HepG2 (cell line): ENCODE measurements around the gene RHOXF2. TPM values are rescaled to one million over a fixed set of nuclear protein-coding genes. Genes with fewer than 3 reads are reported as not detected.
"Not testable (repeated sequence)": the region's sequence is repeated elsewhere in the genome, so short reads cannot be mapped to it uniquely, and the experiment has no call there.

Experiments
- ATAC-seq: fragments of 200-7000 bp; cut with Tn5 transposase; 3 replicates; pipeline ENCODE4 v1.9.1; 2020; ENCODE audit warnings: mild to moderate bottlenecking, moderate library complexity
- BruUV-seq: library from RNA; stranded (reverse); fragments of 400-500 nt; replicated peaks from 2 replicates; lab custom pipeline; 2021; lab: Mats Ljungman, UMichigan
- CTCF ChIA-PET: fragments of 300-600 bp; formaldehyde crosslinking; extraction: SDS; loops from one replicate; lab custom pipeline; 2021; ENCODE audit warnings: low total read pairs, inconsistent platforms, low intra/inter-chr PET ratio; lab: Yijun Ruan, JAX
- POLR2A ChIA-PET: fragments of 350-600 bp; sonication (Branson Sonifier 250); formaldehyde crosslinking; loops from one replicate; lab custom pipeline; 2020; ENCODE audit warnings: antibody characterized with exemption, inconsistent platforms; lab: Yijun Ruan, JAX
- DNase-seq: peaks from one replicate; pipeline ENCODE4 v3.0.0-alpha.2; 2015; ENCODE audit warnings: low spot score
- FAIRE-seq: peaks from 3 replicates; lab custom pipeline; 2011; peaks lifted over from hg19 to GRCh38; lab: Jason Lieb, UNC
- H2AFZ ChIP-seq: one replicate; pipeline ENCODE4 v1.6.1; 2011; ENCODE audit warnings: low read length, inconsistent platforms
- H3K27ac ChIP-seq: fragments of 300-600 bp; 3 replicates; pipeline ENCODE4 v1.8.0; 2011; ENCODE audit warnings: mixed run types, mild to moderate bottlenecking, mixed read lengths, low read length, inconsistent platforms; ENCODE audit not compliant: insufficient read depth; ENCODE audit errors: extremely low read length
- H3K27me3 ChIP-seq, 2 experiments: fragments of 200-600 bp in 1 of 2; 2 replicates in 1 of 2; 3 replicates in 1 of 2; pipeline versions ENCODE4 v1.6.0 to v1.8.0; 2011; ENCODE audit warnings: low read length in 2 of 2, mild to moderate bottlenecking in 2 of 2, moderate library complexity in 2 of 2, inconsistent platforms in 1 of 2; ENCODE audit not compliant: insufficient read depth in 2 of 2, control insufficient read depth in 1 of 2
- H3K36me3 ChIP-seq, 2 experiments: fragments of 200-600 bp in 1 of 2; replicated peaks in 1 of 2; 2 replicates in 1 of 2; 3 replicates in 1 of 2; pipeline versions ENCODE4 v1.5.1 to v1.8.0; 2011; ENCODE audit warnings: low read length in 2 of 2, inconsistent platforms in 1 of 2; ENCODE audit not compliant: insufficient read depth in 2 of 2, control insufficient read depth in 1 of 2
- H3K4me1 ChIP-seq: 2 replicates; pipeline ENCODE4 v1.5.1; 2012; ENCODE audit warnings: low read length, inconsistent platforms; ENCODE audit not compliant: insufficient read depth
- H3K4me2 ChIP-seq: 2 replicates; pipeline ENCODE4 v1.6.0; 2011; ENCODE audit warnings: low read depth, low read length, inconsistent platforms
- H3K4me3 ChIP-seq, 3 experiments: fragments of 200-600 bp in 1 of 3; sonication (generic), shearing (Covaris generic) in 1 of 3; replicated peaks in 1 of 3; 2 replicates each; pipeline ENCODE4 v1.5.1; 2011 to 2016; ENCODE audit warnings: low read length in 3 of 3, inconsistent platforms in 2 of 3, low read depth in 2 of 3, mild to moderate bottlenecking in 2 of 3, control low read depth in 1 of 3, mixed read lengths in 1 of 3; ENCODE audit not compliant: insufficient read depth in 1 of 3
- H3K79me2 ChIP-seq: one replicate; pipeline ENCODE4 v1.6.1; 2011; ENCODE audit warnings: low read length, inconsistent platforms; ENCODE audit not compliant: insufficient read depth
- H3K9ac ChIP-seq: 2 replicates; pipeline ENCODE4 v1.6.0; 2011; ENCODE audit warnings: mild to moderate bottlenecking, low read depth, low read length, inconsistent platforms; ENCODE audit not compliant: insufficient read depth
- H3K9me3 ChIP-seq: 2 replicates; pipeline ENCODE4 v1.5.1; 2012; ENCODE audit warnings: mild to moderate bottlenecking, low read length
- H4K20me1 ChIP-seq: 2 replicates; pipeline ENCODE4 v1.6.0; 2011; ENCODE audit warnings: inconsistent platforms, mild to moderate bottlenecking, low read length, moderate library complexity; ENCODE audit not compliant: insufficient read depth
- BCLAF1 ChIP-seq: fragments of 450-650 bp; IDR thresholded peaks from 2 replicates; pipeline ENCODE4 v1.6.1; 2017; ENCODE audit warnings: mild to moderate bottlenecking
- CREB1 ChIP-seq, 2 experiments: fragments of 450-650 bp in 1 of 2; IDR thresholded peaks; 2 replicates each; pipeline ENCODE4 v1.6.1; 2016 to 2017; ENCODE audit warnings: control low read depth in 1 of 2, mild to moderate bottlenecking in 1 of 2, missing compliant biosample characterization in 1 of 2, missing genetic modification characterization in 1 of 2
- DNMT3B ChIP-seq: conservative IDR thresholded peaks from 2 replicates; pipeline ENCODE4 v1.6.1; 2016; ENCODE audit warnings: missing biosample characterization, control low read depth
- KIAA2018 ChIP-seq: sonication (generic); formaldehyde crosslinking; IDR thresholded peaks from 2 replicates; pipeline ENCODE4 v1.5.0; 2020; ENCODE audit warnings: mild to moderate bottlenecking, missing genetic modification reagents, borderline replicate concordance
- ZNF251 ChIP-seq: sonication (generic); formaldehyde crosslinking; IDR thresholded peaks from 2 replicates; pipeline ENCODE4 v1.9.0; 2021; ENCODE audit warnings: mild to moderate bottlenecking, missing genetic modification reagents
- ZNF496 ChIP-seq: sonication (generic); formaldehyde crosslinking; IDR thresholded peaks from 2 replicates; pipeline ENCODE4 v1.8.1; 2023; ENCODE audit warnings: mild to moderate bottlenecking, moderate library complexity, missing genetic modification reagents; ENCODE audit not compliant: insufficient replicate concordance
- ZSCAN30 ChIP-seq: sonication (generic); formaldehyde crosslinking; IDR thresholded peaks from 2 replicates; pipeline ENCODE4 v1.5.0; 2020; ENCODE audit warnings: mild to moderate bottlenecking, missing genetic modification reagents
- WGBS: methylation state at CpG from one replicate; pipeline ENCODE4 v1.1.6; 2017; ENCODE audit warnings: low lambda C conversion rate; 5-methylcytosine and 5-hydroxymethylcytosine counted together
- in situ Hi-C: cut with HindIII; loops from 2 replicates; pipeline ENCODE4 v1.10.0; 2017; ENCODE audit warnings: low pct_unique_long_range_greater_than_20kb; ENCODE audit not compliant: extremely low pct_ligation_motif_present
- intact Hi-C: fragments of 100-400 bp; cut with micrococcal nuclease; formaldehyde crosslinking; loops from one replicate; pipeline ENCODE4 v1.10.0; 2022; ENCODE audit not compliant: unreplicated experiment
- polyA plus RNA-seq, 8 experiments: library from polyadenylated mRNA; depleted of rRNA in 3 of 8; stranded (reverse) in 7 of 8; unstranded in 1 of 8; fragments of >200 nt; fragmentation: Illumina TruSeq in 4 of 8; extraction: Trizol in 4 of 8; gene quantifications; 2 replicates each; pipeline versions ENCODE4 v1.2.1 to v1.2.3, GENCODE V29; 2011 to 2016; ENCODE audit warnings: low read depth in 4 of 8, missing spikeins in 1 of 8, mixed read lengths in 1 of 8; ENCODE audit not compliant: insufficient read depth in 1 of 8
- total RNA-seq, 5 experiments: library from RNA; depleted of rRNA; stranded (reverse); fragments of >200 nt; fragmentation: Illumina TruSeq; extraction: Trizol; gene quantifications; 2 replicates each; pipeline ENCODE4 v1.2.3, GENCODE V29; 2016; ENCODE audit warnings: low read depth in 1 of 5

Gene RHOXF2
- total and polyA plus RNA-seq, 2 of the 13 experiments (the other 11 are each of a cell fraction or from before 2014, with no cell fraction given), result not detected

DNA sequence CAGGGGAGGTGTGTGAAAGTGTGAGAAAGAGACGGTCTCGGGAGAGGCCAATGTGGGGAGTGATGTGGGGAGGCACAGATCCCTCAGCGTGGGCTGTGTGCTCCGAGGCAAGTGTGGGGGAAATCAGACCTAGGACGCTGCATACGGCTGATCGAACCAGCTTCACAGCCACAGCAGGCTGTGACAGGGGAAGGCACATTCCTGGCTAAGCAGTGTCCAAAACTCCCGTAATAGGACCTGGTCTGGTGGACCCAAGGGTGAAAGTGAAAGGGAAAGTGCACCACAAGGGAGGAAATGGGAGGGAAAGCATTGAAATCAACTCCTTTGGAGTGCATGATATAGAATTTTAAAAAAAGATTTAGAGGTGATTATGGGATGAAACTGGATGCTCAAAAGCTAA is 10.9 kb upstream of the RHOXF2 start (continued):
- TF ChIP-seq BCLAF1 (no peak), KIAA2018 (CRISPR knock-in tag) (no peak), ZSCAN30 (CRISPR knock-in tag) (no peak), CREB1 (IDR thresholded peaks at IDR 0.05) (no peak), CREB1 (CRISPR knock-in tag; IDR thresholded peaks at IDR 0.05) (no peak), ZNF496 (CRISPR knock-in tag) (no peak), DNMT3B (CRISPR knock-in tag) (no peak), ZNF251 (CRISPR knock-in tag) (no peak)

GRCh38 chrX:120150109-120150744 is 8.2 kb upstream of the RHOXF2 start:
- H3K27me3 ChIP-seq, CTCF ChIA-PET, intact Hi-C loops, H3K4me1 ChIP-seq, BruUV-seq, H3K4me3 ChIP-seq, H3K4me2 ChIP-seq, in situ Hi-C loops, H3K27ac ChIP-seq, H3K79me2 ChIP-seq, POLR2A ChIA-PET, H3K9me3 ChIP-seq, DNase-seq, H2AFZ ChIP-seq, H4K20me1 ChIP-seq, H3K36me3 ChIP-seq, H3K9ac ChIP-seq: not testable (repeated sequence)
- FAIRE-seq (peak; percentile 97), ATAC-seq (peak; percentile 42; the same call in 2 of the 3 replicates)
- no CpG with 5 or more reads among the region's 12 CpGs for WGBS
